H4 (cell line): Measurements from ENCODE around the gene CD7. TPM values are rescaled to one million over a fixed set of nuclear protein-coding genes. Genes with fewer than 3 reads are reported as not detected.
"Not testable (repeated sequence)": the region's sequence is repeated elsewhere in the genome, so short reads cannot be mapped to it uniquely, and the experiment has no call there.

Experiments
- DNase-seq: peaks from one replicate; pipeline ENCODE4 v3.0.0-alpha.2; 2015; ENCODE audit warnings: low spot score
- total RNA-seq: library from RNA; depleted of rRNA; stranded (reverse); fragments of >200 nt; shearing (Covaris generic); gene quantifications from 2 replicates; pipeline ENCODE4 v1.2.3, GENCODE V29; 2014; rRNA removed

CD7 gene
- 0.06 and 1.5 TPM in 2 replicates for total RNA-seq

GRCh38 chr17:82317394-82318168, at the start of gene CD7:
Gene CD7 (minus strand): TSS chr17:82317608. CDS start chr17:82317495, 113 bp downstream.
- no peak for DNase-seq

GRCh38 chr17:82366749-82367148, 49.3 kb upstream of the CD7 start:
- no peak for DNase-seq

GRCh38 chr17:82365606-82366295, 48.3 kb upstream of the CD7 start:
- no peak for DNase-seq

- DNase-seq = no peak
Measured at GRCh38 chr17:82361885-82362633, 44.7 kb upstream of the CD7 start.

GRCh38 chr17:82359451-82360074, 42.2 kb upstream of the CD7 start:
- not testable (repeated sequence) for DNase-seq

- no peak for DNase-seq
Measured at GRCh38 chr17:82358465-82359350, 41.3 kb upstream of the CD7 start, which contains the start of gene TEX19. Gene TEX19 (plus strand): TSS chr17:82359247. CDS start chr17:82362151, 2,904 bp downstream.

- no peak for DNase-seq
Measured at GRCh38 chr17:82357394-82357793, 40.0 kb upstream of the CD7 start.

- DNase-seq = no peak
Measured at GRCh38 chr17:82356845-82357355, 39.5 kb upstream of the CD7 start.

- DNase-seq = no peak
Measured at GRCh38 chr17:82355770-82356427, 38.5 kb upstream of the CD7 start.

- no peak for DNase-seq
Measured at GRCh38 chr17:82354804-82355308, 37.4 kb upstream of the CD7 start.

- no peak for DNase-seq
Measured at GRCh38 chr17:82353484-82353883, 36.1 kb upstream of the CD7 start.

- peak; percentile 85 for DNase-seq
Measured at GRCh38 chr17:82351713-82352488, 34.5 kb upstream of the CD7 start.

- no peak for DNase-seq
Measured at GRCh38 chr17:82351254-82351712, 33.9 kb upstream of the CD7 start.

- peak; percentile 75 for DNase-seq
Measured at GRCh38 chr17:82350182-82351030, 33.0 kb upstream of the CD7 start.

- no peak for DNase-seq
Measured at GRCh38 chr17:82349287-82349701, 31.9 kb upstream of the CD7 start.

- DNase-seq = no peak
Measured at GRCh38 chr17:82348866-82349265, 31.5 kb upstream of the CD7 start.

- DNase-seq = no peak
Measured at GRCh38 chr17:82348434-82348833, 31.0 kb upstream of the CD7 start.

- DNase-seq = not testable (repeated sequence)
Measured at GRCh38 chr17:82347994-82348393, 30.6 kb upstream of the CD7 start.
